Peyer's patch (tissue), 4 donors: ENCODE results near the gene HGF.

Source experiments
- CTCF ChIP-seq, 6 experiments: fragments of 450-650 bp in 4 of 6; fragments of 200-600 bp in 2 of 6; sonication (generic) in 1 of 6; IDR thresholded peaks; one replicate each; pipeline ENCODE4 v1.5.1; 2017 to 2019; ENCODE audit warnings: antibody characterized with exemption in 6 of 6, mild to moderate bottlenecking in 3 of 6, moderate library complexity in 1 of 6
- POLR2A ChIP-seq, 2 donors: fragments of 450-650 bp; IDR thresholded peaks; one replicate each; pipeline ENCODE4 v1.5.1; 2017; ENCODE audit warnings: antibody characterized with exemption in 2 of 2, mild to moderate bottlenecking in 2 of 2, moderate library complexity in 2 of 2

DNA sequence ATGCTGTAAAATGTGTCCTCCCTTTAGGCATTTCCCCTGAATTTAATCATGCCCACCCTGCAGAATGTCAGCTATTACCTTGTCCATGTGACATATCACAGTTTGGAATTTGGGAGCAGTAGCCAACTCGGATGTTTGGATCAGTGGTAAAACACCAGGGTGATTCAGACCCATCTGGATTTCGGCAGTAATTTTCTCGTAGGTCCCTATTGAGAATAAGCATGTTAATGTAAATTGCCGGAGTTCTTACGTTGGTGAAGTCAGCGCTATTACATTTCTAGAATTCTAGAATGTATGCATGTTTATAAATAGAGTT lies 44.1 kb downstream of the HGF start:
- TF ChIP-seq CTCF (IDR thresholded peaks at IDR 0.05) (no peak), POLR2A (IDR thresholded peaks at IDR 0.05) (no peak)
